ENCODE measurements around the gene SUPT4H1.

The SUPT4H1 gene

GRCh38 chr17:58380207-58381123 is 28.5 kb upstream of the SUPT4H1 start:
- no peak for DNase-seq

DNA sequence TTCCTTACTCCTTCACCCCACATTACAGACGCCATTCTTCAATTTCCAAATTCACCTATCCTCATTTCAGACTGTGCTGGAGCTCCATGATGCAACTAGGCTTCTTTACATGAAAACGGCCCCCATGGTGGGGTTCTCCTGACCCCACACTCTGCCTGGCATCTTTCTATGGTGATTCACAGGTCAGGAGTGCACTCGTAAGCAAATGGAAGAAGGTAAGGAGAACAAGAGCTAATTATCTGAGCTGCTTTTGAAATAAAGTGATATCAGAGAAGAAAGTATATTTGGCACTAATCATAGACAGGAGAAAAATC is 27.5 kb upstream of the SUPT4H1 start:
- no peak for DNase-seq

DNA sequence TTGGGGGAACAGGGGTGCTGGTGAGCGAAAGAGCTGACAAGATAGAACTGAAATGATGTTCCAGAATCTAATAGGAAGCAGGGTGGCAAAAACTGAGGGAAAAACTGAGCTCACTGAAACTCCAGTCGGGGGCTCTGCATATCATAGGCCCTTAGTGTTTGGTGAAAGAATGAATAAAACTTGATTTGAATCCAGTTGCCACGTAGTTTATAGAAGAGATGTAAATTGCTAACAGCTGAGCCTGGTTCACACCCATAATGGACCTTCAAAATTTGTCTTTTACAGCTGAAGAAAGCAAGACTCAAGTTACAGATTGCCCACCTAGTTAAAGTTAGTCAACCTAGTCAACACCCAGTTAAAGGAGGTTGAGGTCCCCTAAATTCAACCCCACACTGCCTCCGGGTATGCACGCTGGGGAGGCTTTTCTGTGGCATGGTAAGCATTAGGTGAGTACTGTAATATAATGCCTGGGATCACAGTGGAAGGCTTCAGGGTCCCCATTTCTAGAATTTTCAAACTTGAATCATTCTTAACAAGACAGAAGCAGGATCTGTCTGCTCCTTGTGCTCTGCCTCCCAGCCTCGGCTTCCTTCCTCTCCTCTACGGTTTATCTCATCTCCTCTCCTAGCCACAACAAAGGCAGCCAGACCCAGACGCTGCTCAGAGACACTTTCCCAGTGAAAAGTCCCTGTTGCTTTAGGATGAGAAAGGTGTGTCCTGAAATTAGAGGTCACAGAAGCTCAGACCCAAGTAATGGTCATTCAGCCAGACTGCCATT is 26.9 kb upstream of the SUPT4H1 start:
- DNase-seq: no peak

- no peak for DNase-seq
Observed at GRCh38 chr17:58377661-58378060, 25.7 kb upstream of the SUPT4H1 start.

GRCh38 chr17:58377093-58377601 is 25.1 kb upstream of the SUPT4H1 start:
- DNase-seq: no peak

DNA sequence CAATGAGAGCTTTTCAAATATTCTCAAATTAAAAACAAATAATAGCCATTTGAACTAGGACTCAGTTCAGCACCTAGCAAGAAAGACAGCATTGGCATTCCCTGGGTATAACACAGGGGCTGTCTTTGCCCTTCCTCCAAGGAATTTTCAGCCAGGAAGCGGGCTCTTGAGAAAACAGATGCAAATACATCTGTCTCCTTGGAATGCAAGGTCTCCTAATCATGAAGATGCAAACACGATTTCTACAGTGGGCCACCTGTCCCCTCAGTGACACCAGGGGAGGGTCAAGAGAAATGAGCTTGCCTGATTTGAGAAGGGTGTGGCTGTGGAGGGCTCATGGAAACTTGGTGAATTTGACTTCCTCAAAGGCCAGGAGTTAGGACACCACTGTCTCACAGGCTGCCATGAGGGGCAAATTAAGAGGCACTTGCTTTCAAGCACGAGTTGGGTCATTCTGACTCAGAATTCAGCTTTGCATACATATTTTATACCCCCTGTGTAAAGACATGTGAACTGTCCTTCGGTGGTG is 24.5 kb upstream of the SUPT4H1 start:
- DNase-seq: no peak

DNA sequence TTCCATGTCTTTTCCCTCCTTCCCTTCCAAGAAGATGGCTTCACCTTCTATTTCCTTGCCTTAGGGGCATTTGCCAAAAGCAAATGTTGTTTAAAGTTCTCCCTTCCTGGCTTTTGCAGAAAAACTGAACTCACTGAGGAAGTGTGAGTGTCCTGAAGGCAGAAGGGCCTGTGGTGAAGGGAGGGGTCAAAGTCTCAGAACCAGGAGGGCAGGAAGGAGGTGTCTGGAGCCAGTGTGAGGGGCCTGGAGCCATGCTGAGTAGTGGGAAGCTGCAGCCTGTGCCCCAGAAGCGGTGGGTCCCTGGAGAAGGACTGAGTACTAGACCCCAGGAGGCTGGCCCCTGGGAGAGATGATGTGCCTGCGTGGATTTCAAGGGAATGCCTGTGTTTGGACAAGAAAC is 23.8 kb upstream of the SUPT4H1 start:
- no peak for DNase-seq

- DNase-seq: no peak
Observed at GRCh38 chr17:58375256-58375655, 23.3 kb upstream of the SUPT4H1 start.

DNA sequence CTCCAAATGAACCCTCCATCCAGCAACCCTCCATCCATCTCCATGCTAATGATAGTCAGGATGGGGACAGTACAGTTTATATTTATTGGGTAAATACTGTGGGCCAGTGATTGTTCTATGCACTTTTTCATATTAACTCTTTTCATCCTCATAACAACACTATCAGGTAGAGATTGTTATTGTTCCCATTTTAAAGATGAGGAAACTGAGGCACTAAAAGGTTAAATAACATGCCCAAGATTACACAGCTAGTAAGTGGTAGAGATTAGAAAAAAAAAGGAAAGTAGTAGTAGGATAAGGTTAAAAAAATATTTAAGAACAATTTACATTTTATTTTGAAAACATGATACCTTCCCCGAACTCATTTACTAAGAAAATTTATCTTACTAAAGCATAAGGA is 21.9 kb upstream of the SUPT4H1 start:
- no peak for DNase-seq

DNA sequence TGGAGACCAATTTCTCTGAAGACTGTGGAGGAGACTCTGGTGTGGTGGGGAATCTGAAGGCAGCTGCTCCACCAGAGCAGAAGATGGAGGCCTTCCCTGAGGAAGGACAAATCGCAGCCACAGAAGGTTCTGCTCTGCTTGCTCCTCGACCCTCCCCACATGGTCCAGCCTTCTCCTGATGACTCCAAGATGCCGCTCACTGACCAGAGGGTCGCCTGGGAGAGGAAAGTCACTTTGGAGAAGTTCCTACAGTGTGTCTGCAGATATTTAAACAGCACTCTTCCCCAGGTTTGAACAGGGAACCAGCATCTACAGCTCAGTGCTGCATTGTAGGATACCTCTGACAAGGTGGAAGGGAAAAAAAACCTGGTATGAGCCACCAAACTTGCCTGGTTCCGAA is 21.0 kb upstream of the SUPT4H1 start:
- no peak for DNase-seq

DNA sequence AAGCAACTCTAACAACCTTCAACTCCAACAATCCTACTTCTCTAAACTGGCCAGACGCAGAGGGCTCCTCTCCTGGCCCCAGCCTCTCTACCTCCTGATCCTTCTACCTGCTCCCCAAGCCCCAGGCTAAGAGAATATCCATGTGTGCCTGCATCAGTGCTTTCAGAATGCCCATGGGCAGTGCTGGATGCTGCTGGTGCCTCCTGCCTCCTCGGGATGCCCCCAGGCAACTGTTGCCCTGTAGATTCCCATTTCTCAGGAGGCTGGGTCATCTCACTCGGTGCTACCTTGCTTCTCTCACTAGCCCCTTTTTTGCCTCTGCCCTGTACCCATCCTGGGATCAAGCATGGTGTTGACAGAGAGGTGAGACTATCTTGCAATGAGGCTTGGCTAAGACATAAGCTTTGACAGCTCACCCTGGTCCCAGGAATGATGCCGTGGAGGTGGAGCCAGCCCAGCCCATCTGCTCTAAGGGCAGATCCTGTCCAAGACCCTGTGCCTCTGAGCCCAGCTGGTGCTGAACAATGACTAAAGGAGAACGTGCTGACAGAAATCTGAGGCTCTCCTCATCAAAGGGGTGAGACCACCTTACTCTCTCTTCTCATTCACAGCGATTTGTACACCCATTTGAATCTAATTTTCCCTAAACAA is 19.4 kb upstream of the SUPT4H1 start:
- DNase-seq: no peak

- no peak for DNase-seq
Observed at GRCh38 chr17:58370716-58371115, 18.7 kb upstream of the SUPT4H1 start.

- no peak for DNase-seq
Observed at GRCh38 chr17:58370309-58370708, 18.3 kb upstream of the SUPT4H1 start.

DNA sequence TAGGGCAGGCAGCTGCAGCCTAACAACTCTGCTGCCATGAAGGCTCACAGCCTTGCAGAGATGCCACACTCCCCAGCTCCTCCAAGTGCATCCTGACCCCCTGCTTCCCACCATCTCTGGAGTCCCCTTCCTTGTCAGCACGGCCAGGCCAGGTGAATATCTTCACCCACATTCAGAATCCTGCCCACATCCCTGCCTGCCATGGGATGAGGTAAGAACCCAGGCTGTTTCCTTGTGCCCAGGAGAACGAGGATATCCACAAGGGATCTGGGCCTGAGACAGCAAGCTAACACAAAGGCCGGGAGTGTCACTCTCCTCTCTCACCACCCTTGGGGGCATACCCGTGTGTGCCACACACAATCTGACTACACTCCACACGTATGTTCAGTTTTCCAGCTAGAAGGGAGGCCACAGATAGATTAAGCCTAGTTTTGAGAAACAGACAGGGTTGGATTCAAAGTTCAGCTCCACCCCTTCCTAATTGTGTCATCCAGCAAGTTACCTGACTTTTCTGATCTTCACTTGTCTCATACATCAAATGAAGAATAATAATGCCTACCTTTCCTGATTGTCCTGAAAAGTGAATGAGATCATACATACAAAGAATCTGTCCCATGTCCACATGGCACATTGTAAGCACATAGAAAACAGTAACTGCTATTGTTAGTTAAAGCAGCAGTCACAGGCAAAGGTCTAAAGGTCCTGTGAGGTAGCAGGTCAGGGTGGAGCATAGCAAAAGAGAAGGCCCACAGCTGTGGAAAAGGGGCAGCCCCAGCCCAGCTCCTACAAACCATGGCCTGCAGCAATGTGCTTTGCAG is 17.4 kb upstream of the SUPT4H1 start:
- DNase-seq: no peak

- no peak for DNase-seq
Observed at GRCh38 chr17:58368860-58369213, 16.8 kb upstream of the SUPT4H1 start.

GRCh38 chr17:58367461-58367860 is 15.5 kb upstream of the SUPT4H1 start:
- no peak for DNase-seq

DNA sequence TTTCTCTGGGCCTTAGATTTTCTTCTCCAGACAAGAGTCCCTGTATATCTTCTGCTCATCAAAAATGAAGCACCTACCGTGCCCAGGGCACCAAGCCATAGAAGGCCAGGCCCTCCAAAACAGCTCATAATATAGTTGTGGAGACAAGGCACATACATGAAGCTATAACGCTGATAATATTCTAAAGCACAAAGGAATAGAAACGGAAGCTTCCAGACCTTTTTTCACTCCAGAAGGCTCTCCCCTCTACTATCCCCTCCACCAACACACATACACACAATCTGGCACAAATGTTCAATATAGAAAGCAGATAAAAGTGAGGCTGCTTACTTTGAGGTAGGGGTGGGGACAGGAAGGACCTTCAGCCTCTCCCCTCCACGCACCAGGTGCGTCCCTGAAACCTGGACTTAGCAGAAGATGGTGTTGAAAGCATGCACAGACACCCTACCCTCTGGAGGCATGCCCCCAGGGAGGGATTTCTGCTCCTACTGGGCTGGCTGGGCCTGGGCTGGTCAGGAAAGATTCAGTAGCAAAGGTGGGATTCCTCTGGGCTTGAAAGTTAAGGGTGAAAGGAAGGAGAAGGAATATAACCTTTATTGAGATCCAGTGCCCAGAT is 14.1 kb upstream of the SUPT4H1 start:
- DNase-seq: no peak

- DNase-seq: no peak
Observed at GRCh38 chr17:58365185-58365979, 13.4 kb upstream of the SUPT4H1 start.

DNA sequence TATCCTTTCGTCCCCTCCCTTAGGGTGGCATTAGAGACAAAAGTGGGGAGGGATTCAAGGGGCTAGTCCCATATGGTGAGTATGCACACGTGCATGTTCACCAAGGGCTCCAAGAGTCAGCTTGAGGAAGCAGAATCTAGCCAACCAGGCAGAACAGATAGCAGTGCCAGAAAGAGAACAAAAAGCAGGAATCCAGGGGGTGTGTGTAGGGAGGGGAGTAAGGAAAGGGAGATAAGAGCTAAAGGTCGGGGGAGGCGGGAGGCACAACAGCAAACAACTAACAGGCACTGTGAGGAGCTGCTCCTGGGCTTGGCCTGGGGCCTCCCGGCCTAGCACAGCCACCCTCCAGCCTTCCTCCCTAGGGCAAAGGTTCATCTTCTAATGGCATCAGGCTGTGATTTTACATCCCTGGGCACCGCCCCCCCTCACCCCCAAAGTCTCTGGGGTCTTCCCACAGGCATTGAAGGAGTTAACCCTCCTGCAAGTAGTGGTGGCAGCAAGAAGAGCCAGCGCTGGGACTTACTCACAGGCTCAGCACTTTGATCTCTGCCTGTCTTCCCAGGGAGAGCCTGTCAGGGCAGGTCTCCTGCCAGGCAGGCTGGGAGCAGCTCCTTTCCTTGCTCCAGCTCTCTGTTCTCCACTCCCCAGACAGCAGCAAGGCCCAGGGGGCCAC is 12.4 kb upstream of the SUPT4H1 start:
- no peak for DNase-seq

- DNase-seq: no peak
Observed at GRCh38 chr17:58363457-58364185, 11.6 kb upstream of the SUPT4H1 start.
